GM15510 (cell line): ENCODE results near the gene C11orf65.

Experiments
- POLR2A ChIP-seq: IDR thresholded peaks from 3 replicates; pipeline ENCODE4 v1.6.1; 2011; ENCODE audit warnings: borderline replicate concordance; ENCODE audit not compliant: insufficient read length; ENCODE audit errors: extremely low read depth

C11orf65 gene

GRCh38 chr11:108341654-108342053 is 125.7 kb downstream of the C11orf65 start:
- no peak for TF ChIP-seq POLR2A

DNA sequence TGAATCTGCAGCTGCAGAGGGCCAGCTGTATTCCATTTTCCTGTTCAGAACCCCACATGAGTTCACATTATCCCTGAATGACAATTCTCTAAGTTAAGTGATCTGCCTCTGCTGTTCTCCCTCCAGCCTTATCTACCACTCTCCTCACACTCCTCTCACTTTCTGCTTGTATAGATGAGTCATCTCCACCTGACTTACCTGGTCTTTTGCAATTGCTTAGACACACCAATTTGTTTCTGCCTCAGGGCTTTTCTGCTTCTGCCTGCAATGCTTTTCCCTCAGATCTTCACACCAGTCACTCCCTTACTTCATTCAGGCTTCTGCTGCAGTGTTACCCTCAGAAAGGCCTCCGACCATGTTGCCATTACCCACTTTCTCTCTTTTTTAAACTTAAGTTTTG is 126.4 kb downstream of the C11orf65 start:
- TF ChIP-seq POLR2A: no peak

- TF ChIP-seq POLR2A: no peak
Measured at GRCh38 chr11:108338750-108339149, 128.6 kb downstream of the C11orf65 start.

GRCh38 chr11:108333403-108333899 is 133.9 kb downstream of the C11orf65 start:
- TF ChIP-seq POLR2A: no peak
